Heart right ventricle (tissue), 16 donors: ENCODE results near the gene DEDD2. TPM values are rescaled to one million over a fixed set of nuclear protein-coding genes. Genes with fewer than 3 reads are reported as not detected.

ENCODE experiments used
- ATAC-seq, 8 donors: fragments of 200-7000 bp; cut with Tn5 transposase; one replicate each; pipeline ENCODE4 v1.9.1; 2020; ENCODE audit warnings: mild to moderate bottlenecking in 8 of 8, moderate library complexity in 8 of 8, moderate number of reproducible peaks in 1 of 8
- DNase-seq, 2 donors: peaks; one replicate each; pipeline ENCODE4 v3.0.0-alpha.2; 2020
- H3K27ac ChIP-seq, 10 donors: fragments of 200-600 bp; sonication (generic) in 2 of 10; one replicate each; pipeline versions ENCODE4 v1.5.0 to v1.8.0; 2020 to 2022; ENCODE audit warnings: mild to moderate bottlenecking in 3 of 10
- H3K27me3 ChIP-seq, 7 donors: fragments of 200-600 bp; one replicate each; pipeline ENCODE4 v1.8.0; 2021 to 2022; ENCODE audit warnings: mild to moderate bottlenecking in 2 of 7
- H3K36me3 ChIP-seq, 9 donors: fragments of 200-600 bp; sonication (generic) in 1 of 9; one replicate each; pipeline versions ENCODE4 v1.5.0 to v1.8.0; 2020 to 2022; ENCODE audit warnings: mild to moderate bottlenecking in 2 of 9
- H3K4me1 ChIP-seq, 9 donors: fragments of 200-600 bp; sonication (generic) in 1 of 9; one replicate each; pipeline versions ENCODE4 v1.5.0 to v1.8.0; 2020 to 2022; ENCODE audit warnings: mild to moderate bottlenecking in 4 of 9
- H3K4me3 ChIP-seq, 10 donors: fragments of 200-600 bp; sonication (generic) in 2 of 10; one replicate each; pipeline versions ENCODE4 v1.5.0 to v1.8.0; 2020 to 2022; ENCODE audit warnings: mild to moderate bottlenecking in 7 of 10, moderate library complexity in 2 of 10
- H3K9me3 ChIP-seq, 11 donors: fragments of 200-600 bp in 10 of 11; sonication (generic) in 2 of 11; one replicate each; pipeline versions ENCODE4 v1.5.0 to v1.8.0; 2013 to 2022; ENCODE audit warnings: mild to moderate bottlenecking in 2 of 11, control low read depth in 1 of 11, moderate library complexity in 1 of 11
- WGBS, 2 donors: extraction: QIAGEN DNeasy Blood & Tissue Kit; methylation state at CpG; one replicate each; pipeline ENCODE4 v1.1.7; 2013; ENCODE audit warnings: inconsistent platforms in 1 of 2; 5-methylcytosine and 5-hydroxymethylcytosine counted together
- intact Hi-C, 10 donors: fragments of 100-400 bp; cut with DNase I; formaldehyde crosslinking; loops; one replicate each; pipeline versions ENCODE4 v1.11.1 to v1.14.2; 2022
- polyA plus RNA-seq, 2 donors: library from polyadenylated mRNA; stranded (reverse); fragments of 200-250 nt; gene quantifications; one replicate each; pipeline ENCODE4 v1.2.3, GENCODE V29; 2013
- total RNA-seq, 10 donors: library from RNA; stranded (reverse); fragmentation: NEBNext Ultra II Directional in 3 of 10; extraction: Animal tissue kit (Norgen Biotek cat#: 25700) in 3 of 10; gene quantifications; one replicate each; pipeline versions ENCODE4 v1.2.1 to v1.2.4, GENCODE V29; 2021 to 2023
- TF ChIP-seq, protein P1 (sequence below), 9 donors: fragments of 200-600 bp; sonication (generic) in 2 of 9; IDR thresholded peaks; one replicate each; pipeline versions ENCODE4 v1.5.0 to v1.8.0; 2021 to 2022; ENCODE audit warnings: antibody characterized with exemption in 9 of 9, mild to moderate bottlenecking in 5 of 9, moderate library complexity in 1 of 9
- donor health status: Arrhythmogenic right ventricular cardiomyopathy.
- donor health status: ischemic (EF 13 %, LVEDD 7.1; RV severe dilation, severe dysfunction).
- donor health status: healthy with polysubstance abuse.
- donor health status: DM: no; HTN: yes; CAD: no.
- donor health status: DM: no; HTN: no; CAD: no.
- donor health status: ischemic (EF 25% LVEDD 6.9; RV normal size, moderate dysfunction).
- donor health status: ischemic (EF 25% LVEDD 5.7; RV mildly dilated, moderate dysfunction).
- donor health status: healthy.
- donor health status: DM: yes; HTN: yes; CAD: no.
- donor health status: Ischemic cardiomyopathy.
- donor health status: ischemic (EF 35%, LVEDD 5.7; RV mildly dilated, moderate dysfunction).
- donor health status: nonischemic (EF 11% LVEDD 7.7; RV severe dilation, severe dysfunction).
- donor health status: DM: yes; HTN: yes; CAD: no.
- donor health status: PGD.
- donor health status: ischemic (EF 29% LVEDD 5.4; RV normal size, mild dysfunction).
- donor health status: nonischemic (EF 23%, LVEDD 6.1; RV moderate dilation, normal function).

DEDD2 gene
- total and polyA plus RNA-seq, 12 donors, result 9.8 to 20.5 (median 12.6) TPM

DNA sequence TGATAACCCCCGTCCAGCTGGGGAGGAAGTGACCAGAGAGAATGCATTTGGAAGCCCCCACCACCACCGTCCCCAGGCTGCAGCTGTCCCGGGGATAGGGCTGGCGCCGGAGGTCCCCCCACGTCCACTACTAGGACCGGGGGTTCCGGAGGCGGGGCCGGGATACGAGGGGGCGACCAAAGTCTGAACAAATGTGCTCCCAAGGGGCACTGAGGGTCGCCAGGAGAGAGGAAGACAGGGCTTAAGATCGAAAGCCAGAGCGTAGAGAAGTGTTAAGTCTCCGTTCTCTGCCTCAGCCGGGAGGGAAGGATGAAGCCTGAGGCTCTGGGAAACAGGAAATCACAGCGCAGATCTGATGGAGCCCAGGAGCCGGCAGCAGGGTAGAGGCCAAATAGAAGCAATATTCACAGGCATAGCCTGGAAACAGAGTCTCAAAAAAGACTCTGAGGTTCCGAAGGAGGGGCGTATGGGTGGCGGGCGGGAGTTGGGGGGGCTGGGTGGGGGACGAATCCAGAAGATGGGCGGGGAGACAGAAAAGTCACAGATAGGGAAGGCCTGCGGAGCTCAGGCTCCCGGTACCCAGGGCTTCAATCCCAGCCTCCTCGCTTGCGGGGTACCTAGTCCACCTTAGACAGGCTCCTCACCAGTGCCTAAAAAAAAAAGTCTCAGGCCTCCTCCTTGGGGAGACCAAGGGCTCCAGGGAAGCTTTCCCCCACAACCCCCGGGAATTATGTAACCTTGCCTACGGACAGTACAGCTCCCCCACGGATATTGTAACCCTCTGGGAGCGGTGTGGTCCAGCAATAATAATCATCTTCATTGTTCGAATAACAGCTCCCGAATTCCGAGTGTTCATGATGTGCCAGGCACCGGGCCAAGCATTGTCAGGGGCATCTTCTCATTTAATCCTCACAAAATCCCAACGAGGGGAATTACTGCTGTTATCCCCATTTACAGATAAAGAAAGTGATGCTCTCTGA is 38.6 kb upstream of the DEDD2 start:
- peak overlapping the region; percentile 96 to 100 (median 98) for H3K27ac ChIP-seq
- TF ChIP-seq, protein P1, sequence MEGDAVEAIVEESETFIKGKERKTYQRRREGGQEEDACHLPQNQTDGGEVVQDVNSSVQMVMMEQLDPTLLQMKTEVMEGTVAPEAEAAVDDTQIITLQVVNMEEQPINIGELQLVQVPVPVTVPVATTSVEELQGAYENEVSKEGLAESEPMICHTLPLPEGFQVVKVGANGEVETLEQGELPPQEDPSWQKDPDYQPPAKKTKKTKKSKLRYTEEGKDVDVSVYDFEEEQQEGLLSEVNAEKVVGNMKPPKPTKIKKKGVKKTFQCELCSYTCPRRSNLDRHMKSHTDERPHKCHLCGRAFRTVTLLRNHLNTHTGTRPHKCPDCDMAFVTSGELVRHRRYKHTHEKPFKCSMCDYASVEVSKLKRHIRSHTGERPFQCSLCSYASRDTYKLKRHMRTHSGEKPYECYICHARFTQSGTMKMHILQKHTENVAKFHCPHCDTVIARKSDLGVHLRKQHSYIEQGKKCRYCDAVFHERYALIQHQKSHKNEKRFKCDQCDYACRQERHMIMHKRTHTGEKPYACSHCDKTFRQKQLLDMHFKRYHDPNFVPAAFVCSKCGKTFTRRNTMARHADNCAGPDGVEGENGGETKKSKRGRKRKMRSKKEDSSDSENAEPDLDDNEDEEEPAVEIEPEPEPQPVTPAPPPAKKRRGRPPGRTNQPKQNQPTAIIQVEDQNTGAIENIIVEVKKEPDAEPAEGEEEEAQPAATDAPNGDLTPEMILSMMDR (IDR thresholded peaks at IDR 0.05), result no peak
- DNase-seq (peak; percentile 65 to 83), ATAC-seq (peak; percentile 1 to 48 (median 28))
- 3 to 4% methylated on average over 38 of the region's 38 CpGs for WGBS, 2 donors
- H3K9me3 ChIP-seq, result no peaks in the 10 kb centered on the region
- no peaks in the 10 kb centered on the region for H3K36me3 ChIP-seq
- peak overlapping the region; percentile 73 to 100 (median 98) for H3K4me3 ChIP-seq
- peaks cover 13 to 42% (median 33%) of the 10 kb centered on the region in 9 donors for H3K4me1 ChIP-seq
- intact Hi-C loops, result loop anchor here in 4 of 10 donors (1.0 to 2.0 kb wide), 2 partner anchors 12 to 13 kb away; partner anchors contain the start of gene CIC (in 3 of the 4)
- H3K27me3 ChIP-seq, result no peaks in the 10 kb centered on the region

DNA sequence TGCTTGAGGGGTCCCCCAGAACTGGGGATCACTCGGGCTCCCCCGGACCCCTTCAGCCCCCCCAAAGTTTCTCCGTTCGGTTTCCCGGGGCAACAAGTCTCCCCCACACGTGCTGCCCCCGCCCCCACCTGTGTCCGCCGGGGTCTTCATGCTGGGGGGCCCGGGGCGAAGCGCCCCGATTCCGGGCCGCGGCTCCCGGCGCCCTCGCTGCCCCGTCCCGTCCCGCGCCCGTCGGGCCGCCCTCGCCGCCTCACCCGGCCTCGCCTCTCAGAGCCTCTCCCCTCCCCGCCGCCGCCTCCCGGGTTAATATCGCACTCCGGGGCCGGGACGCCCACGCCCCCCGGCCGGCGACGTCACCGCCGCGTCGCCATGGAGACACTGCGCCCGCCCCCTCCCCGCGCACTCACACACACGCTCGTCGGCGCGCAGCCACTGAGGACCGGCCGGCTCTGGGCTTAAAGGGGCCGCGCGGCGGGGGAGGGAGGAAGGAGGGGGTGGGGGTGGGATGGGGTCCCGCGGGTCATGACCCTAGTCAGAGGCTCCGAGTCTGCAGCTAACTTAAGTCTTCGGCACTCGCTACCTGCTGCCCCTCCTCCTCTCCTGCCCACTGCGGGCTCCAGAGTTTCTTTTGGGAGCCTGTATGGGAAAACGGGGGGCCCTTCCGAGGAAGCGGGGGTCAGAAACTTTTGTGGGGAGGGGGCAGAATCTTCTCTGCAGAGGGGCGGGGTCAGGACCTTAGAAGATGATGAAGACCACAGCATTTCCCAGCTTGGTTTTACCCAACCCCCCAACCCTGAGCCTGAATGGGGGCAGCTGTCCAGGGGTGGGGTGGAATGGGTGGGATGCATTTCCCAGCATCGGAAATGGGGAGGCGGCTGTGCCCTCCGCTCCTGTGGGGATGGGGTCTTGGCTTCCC is 37.6 kb upstream of the DEDD2 start, which contains the start of gene ERF:
Gene ERF (minus strand): TSS at position 279 of the 916 bp plus-strand sequence. CDS start 129 bp downstream, at position 150.
- DNase-seq (peak; percentile 94 to 96), ATAC-seq (peak; percentile 79 to 88 (median 82))
- Histone ChIP-seq H3K27ac (peak within 1 kb of the TSS; percentile 96 to 100 (median 98)), H3K4me1 (peaks cover 23 to 51% (median 42%) of the 10 kb centered on the region in 9 donors), H3K27me3 (no peaks in the 10 kb centered on the region), H3K4me3 (peak within 1 kb of the TSS; percentile 73 to 100 (median 98)), H3K9me3 (no peaks in the 10 kb centered on the region), H3K36me3 (peaks cover 0 to 4% (median 0%) of the 10 kb centered on the region in 9 donors)
- WGBS, 2 donors, result 1 to 2% methylated on average over 43 to 75 of the region's 75 CpGs
- TF ChIP-seq, protein P1 (IDR thresholded peaks at IDR 0.05), result no peak
- intact Hi-C loops, result loop anchor here in 5 of 10 donors (1.0 to 2.0 kb wide), 3 partner anchors 13 to 14 kb away; partner anchors contain the start of gene CIC (in 4 of the 5)

DNA sequence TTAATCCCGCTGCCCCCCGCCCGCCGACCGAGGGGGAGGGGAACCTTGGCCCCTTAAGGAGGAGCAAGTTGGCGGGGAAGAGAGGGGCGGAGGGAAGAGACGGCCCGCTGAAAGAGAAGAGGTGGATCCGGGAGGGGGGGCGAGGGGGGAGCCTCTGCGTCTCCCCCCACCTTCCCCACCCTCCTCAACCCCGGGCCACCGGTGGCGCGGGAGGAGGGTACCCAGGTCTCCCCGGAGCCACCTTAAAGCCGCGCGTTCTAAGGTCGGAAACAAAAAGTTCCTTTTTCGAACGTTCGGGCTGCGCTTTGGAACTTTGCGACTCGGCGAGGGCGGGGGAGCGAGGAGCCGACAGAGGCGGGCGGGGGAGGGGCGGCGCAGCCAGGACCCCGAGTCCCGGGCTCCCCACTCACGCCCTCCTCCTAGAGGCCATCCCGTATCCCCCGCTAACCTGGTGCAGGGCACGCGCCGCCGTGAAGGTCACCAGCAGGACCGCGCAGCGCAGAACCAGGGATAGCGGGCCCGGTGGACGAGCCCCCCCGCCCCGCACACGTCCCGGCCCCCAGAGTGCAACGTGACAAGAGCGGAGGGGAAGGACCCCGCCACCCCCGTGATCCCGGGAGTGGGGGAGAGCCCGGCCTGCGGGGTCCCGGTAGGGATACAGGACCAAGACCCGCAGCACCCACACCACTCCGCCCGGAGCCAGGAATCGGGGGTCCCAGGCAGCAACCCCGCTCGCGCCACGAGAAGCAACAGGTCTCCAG is 36.8 kb upstream of the DEDD2 start:
- no peaks in the 10 kb centered on the region for H3K27me3 ChIP-seq
- H3K9me3 ChIP-seq, result no peaks in the 10 kb centered on the region
- H3K4me1 ChIP-seq, result peaks cover 28 to 60% (median 51%) of the 10 kb centered on the region in 9 donors
- peak overlapping the region; percentile 96 to 100 (median 98) for H3K27ac ChIP-seq
- intact Hi-C loops, result loop anchor here in 4 of 10 donors (1.0 to 2.0 kb wide), 2 partner anchors 15 kb away; partner anchors contain the start of gene CIC (in 4 of the 4)
- peak overlapping the region; percentile 73 to 100 (median 98) for H3K4me3 ChIP-seq
- peaks cover 0 to 12% (median 4%) of the 10 kb centered on the region in 9 donors for H3K36me3 ChIP-seq
- TF ChIP-seq, protein P1 (IDR thresholded peaks at IDR 0.05), result peak in 4 of 9 donors; percentile 3 to 36 (median 31)
- DNase-seq, result peak; percentile 72 to 83
- WGBS, 2 donors, result 1% methylated on average over 54 to 70 of the region's 70 CpGs
- peak; percentile 12 to 38 (median 18) for ATAC-seq
